ENCODE results near the gene FNIP2. TPM values are rescaled to one million over a fixed set of nuclear protein-coding genes. Genes with fewer than 3 reads are reported as not detected.

Gene FNIP2
- total RNA-seq, 2 experiments from 2014 or later, result 0.09 to 1.0 TPM

GRCh38 chr4:158857951-158858350 is 89.1 kb downstream of the FNIP2 start:
- H3K9me2 ChIP-seq (ENCODE audit: insufficient read depth, low read length), result no peaks in the 10 kb centered on the region
- no peak overlapping the region for H3K4me3 ChIP-seq (ENCODE audit: low read depth, low read length, poor library complexity, severe bottlenecking)
- H3K36me3 ChIP-seq (ENCODE audit: insufficient read depth, low read length), result no peaks in the 10 kb centered on the region
- H3K79me2 ChIP-seq (ENCODE audit: insufficient read depth, low read depth, low read length), result no peaks in the 10 kb centered on the region
- no peak for TF ChIP-seq CTCF (conservative IDR thresholded peaks at IDR 0.05; ENCODE audit: low read length)
- no peak for TF ChIP-seq EZH2phosphoT487 (IDR thresholded peaks at IDR 0.05; ENCODE audit: borderline replicate concordance, low read depth, low read length)
- no peak for DNase-seq (ENCODE audit: low spot score)
- no peaks in the 10 kb centered on the region for H4K20me1 ChIP-seq (ENCODE audit: insufficient read depth, low read length)
- no peaks in the 10 kb centered on the region for H3K4me1 ChIP-seq (ENCODE audit: insufficient read depth, low read length, poor library complexity, severe bottlenecking)
- no peak overlapping the region for H3K27ac ChIP-seq (ENCODE audit: low read depth, low read length, poor library complexity, severe bottlenecking)
- H3K9me3 ChIP-seq (ENCODE audit: low read length), result no peaks in the 10 kb centered on the region
- intact Hi-C loops (cut with micrococcal nuclease; ENCODE audit: unreplicated experiment), result loop anchor here (1.0 kb wide), 3 partner anchors 317 to 588 kb away; no protein-coding TSS in a partner anchor
- POLR2A ChIA-PET, result interaction anchor here (0.7 to 1.2 kb wide), 3 partner anchors 11 to 162 kb away, joined by 3 to 4 read pairs (median 4); no protein-coding TSS in a partner anchor
- no peak overlapping the region for H2AFZ ChIP-seq (ENCODE audit: low read length)
- BruUV-seq (replicated peaks), result no TSS peak
- CTCF ChIA-PET (ENCODE audit: unreplicated experiment), result no interaction called here
- no peak overlapping the region for H3K4me2 ChIP-seq (ENCODE audit: low read length)

DNA sequence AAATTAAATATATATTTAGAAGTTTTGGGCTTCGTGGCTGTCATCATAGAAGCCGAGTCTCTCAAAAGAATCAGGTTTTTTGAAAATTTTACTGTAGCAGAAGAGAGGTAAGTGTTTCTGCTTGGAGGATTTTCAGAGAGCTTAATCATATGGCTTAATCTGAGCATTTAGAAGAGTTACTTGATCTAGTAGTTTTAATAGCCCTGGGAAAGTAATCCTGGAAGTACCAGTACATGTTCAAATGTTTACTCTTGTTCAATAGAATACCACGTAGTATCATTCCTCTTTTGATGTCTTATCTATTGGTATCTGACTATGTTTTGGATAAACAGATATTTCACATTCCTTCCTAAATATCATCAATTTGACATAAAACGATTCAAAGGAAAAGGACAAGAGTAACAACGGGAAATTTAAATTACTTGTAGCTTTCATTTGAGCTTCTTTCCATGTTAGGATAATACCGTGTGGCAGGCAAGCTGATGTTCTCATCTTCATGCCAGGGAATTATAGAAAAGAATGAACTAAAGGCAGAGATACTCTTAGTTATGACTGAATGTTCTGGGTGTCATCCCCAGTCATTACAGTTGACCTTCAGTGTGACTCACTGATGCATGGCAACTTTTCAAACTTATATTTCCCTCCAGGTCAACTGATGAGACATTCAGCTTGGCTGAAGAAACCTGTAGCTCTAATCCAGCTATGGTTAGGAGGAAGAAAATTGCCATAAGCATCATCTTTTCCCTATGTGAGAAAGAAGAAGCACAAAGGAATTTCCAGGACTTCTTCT is 89.8 kb downstream of the FNIP2 start:
- Histone ChIP-seq H3K9me2 (ENCODE audit: insufficient read depth, low read length) (no peaks in the 10 kb centered on the region), H3K9me3 (ENCODE audit: low read length) (no peaks in the 10 kb centered on the region), H3K4me2 (ENCODE audit: low read length) (no peak overlapping the region), H2AFZ (ENCODE audit: low read length) (no peak overlapping the region), H3K27ac (ENCODE audit: low read depth, low read length, poor library complexity, severe bottlenecking) (no peak overlapping the region), H4K20me1 (ENCODE audit: insufficient read depth, low read length) (no peaks in the 10 kb centered on the region), H3K4me1 (ENCODE audit: insufficient read depth, low read length, poor library complexity, severe bottlenecking) (no peaks in the 10 kb centered on the region), H3K36me3 (ENCODE audit: insufficient read depth, low read length) (no peaks in the 10 kb centered on the region), H3K4me3 (ENCODE audit: low read depth, low read length, poor library complexity, severe bottlenecking) (no peak overlapping the region), H3K79me2 (ENCODE audit: insufficient read depth, low read depth, low read length) (no peaks in the 10 kb centered on the region)
- intact Hi-C loops (cut with micrococcal nuclease; ENCODE audit: unreplicated experiment), result no loop called here
- CTCF ChIA-PET (ENCODE audit: unreplicated experiment), result no interaction called here
- no peak for DNase-seq (ENCODE audit: low spot score)
- TF ChIP-seq CTCF (conservative IDR thresholded peaks at IDR 0.05; ENCODE audit: low read length) (no peak), EZH2phosphoT487 (IDR thresholded peaks at IDR 0.05; ENCODE audit: borderline replicate concordance, low read depth, low read length) (no peak)
- BruUV-seq (replicated peaks), result no TSS peak
- POLR2A ChIA-PET, result interaction anchor here (1.2 kb wide), 1 partner anchor 10 kb away, joined by 3 read pairs; no protein-coding TSS in a partner anchor

- no peaks in the 10 kb centered on the region for H3K9me3 ChIP-seq (ENCODE audit: low read length)
- no peak overlapping the region for H3K4me2 ChIP-seq (ENCODE audit: low read length)
- CTCF ChIA-PET (ENCODE audit: unreplicated experiment), result no interaction called here
- H2AFZ ChIP-seq (ENCODE audit: low read length), result no peak overlapping the region
- no peaks in the 10 kb centered on the region for H4K20me1 ChIP-seq (ENCODE audit: insufficient read depth, low read length)
- H3K79me2 ChIP-seq (ENCODE audit: insufficient read depth, low read depth, low read length), result no peaks in the 10 kb centered on the region
- H3K9me2 ChIP-seq (ENCODE audit: insufficient read depth, low read length), result no peaks in the 10 kb centered on the region
- no peak overlapping the region for H3K27ac ChIP-seq (ENCODE audit: low read depth, low read length, poor library complexity, severe bottlenecking)
- H3K4me3 ChIP-seq (ENCODE audit: low read depth, low read length, poor library complexity, severe bottlenecking), result no peak overlapping the region
- POLR2A ChIA-PET, result no interaction called here
- intact Hi-C loops (cut with micrococcal nuclease; ENCODE audit: unreplicated experiment), result no loop called here
- BruUV-seq (replicated peaks), result no TSS peak
- H3K4me1 ChIP-seq (ENCODE audit: insufficient read depth, low read length, poor library complexity, severe bottlenecking), result no peaks in the 10 kb centered on the region
- no peaks in the 10 kb centered on the region for H3K36me3 ChIP-seq (ENCODE audit: insufficient read depth, low read length)
- no peak for TF ChIP-seq EZH2phosphoT487 (IDR thresholded peaks at IDR 0.05; ENCODE audit: borderline replicate concordance, low read depth, low read length)
- TF ChIP-seq CTCF (conservative IDR thresholded peaks at IDR 0.05; ENCODE audit: low read length), result no peak
- no peak for DNase-seq (ENCODE audit: low spot score)
Measured at GRCh38 chr4:158859661-158860060, 90.8 kb downstream of the FNIP2 start.

All from OCI-LY7 (cell line).